Heart left ventricle (tissue), 13 donors: Measurements from ENCODE around the gene MMAB.

ENCODE experiments used
- CTCF ChIP-seq, 12 donors: fragments of 200-600 bp; sonication (generic) in 4 of 12; IDR thresholded peaks; one replicate each; pipeline versions ENCODE4 v1.5.0 to v1.8.0; 2018 to 2022; ENCODE audit warnings: antibody characterized with exemption in 12 of 12, mild to moderate bottlenecking in 5 of 12
- POLR2A ChIP-seq, 2 donors: fragments of 450-650 bp; IDR thresholded peaks; one replicate each; pipeline ENCODE4 v1.6.1; 2017; ENCODE audit warnings: antibody characterized with exemption in 2 of 2, mild to moderate bottlenecking in 2 of 2, moderate library complexity in 2 of 2
- donor health status: ischemic (EF 13 %, LVEDD 7.1; RV severe dilation, severe dysfunction).
- donor health status: DM: no; HTN: yes; CAD: no.
- donor health status: DM: no; HTN: no; CAD: no.
- donor health status: ischemic (EF 25% LVEDD 6.9; RV normal size, moderate dysfunction).
- donor health status: ischemic (EF 25% LVEDD 5.7; RV mildly dilated, moderate dysfunction).
- donor health status: ischemic (EF 35%, LVEDD 5.7; RV mildly dilated, moderate dysfunction).
- donor health status: nonischemic (EF 11% LVEDD 7.7; RV severe dilation, severe dysfunction).
- donor health status: DM: yes; HTN: yes; CAD: no.
- donor health status: PGD.
- donor health status: ischemic (EF 29% LVEDD 5.4; RV normal size, mild dysfunction).
- donor health status: nonischemic (EF 23%, LVEDD 6.1; RV moderate dilation, normal function).

- TF ChIP-seq CTCF (IDR thresholded peaks at IDR 0.05) (no peak), POLR2A (IDR thresholded peaks at IDR 0.05) (no peak)
Observed at GRCh38 chr12:109510196-109510595, 63.1 kb downstream of the MMAB start.
